MM.1S (cell line): ENCODE results near the gene CDCA4.

Experiments used
- CTCF ChIP-seq: fragments of 300-600 bp; sonication (generic); IDR thresholded peaks from 2 replicates; pipeline ENCODE4 v1.5.1; 2016; ENCODE audit warnings: antibody characterized with exemption, low read length, mixed read lengths
- EZH2 ChIP-seq: fragments of 300-600 bp; sonication (generic); optimal IDR thresholded peaks from 2 replicates; pipeline ENCODE3; 2017; ENCODE audit warnings: low read depth, mild to moderate bottlenecking, antibody characterized with exemption, low read length, mixed read lengths

- no peak for TF ChIP-seq CTCF
- TF ChIP-seq EZH2, result no peak
Measured at GRCh38 chr14:104982548-104983230, 38.2 kb downstream of the CDCA4 start.
